Measurements from ENCODE around the gene GALNT6. TPM values are rescaled to one million over a fixed set of nuclear protein-coding genes. Genes with fewer than 3 reads are reported as not detected.
"Not testable (repeated sequence)": the region's sequence is repeated elsewhere in the genome, so short reads cannot be mapped to it uniquely, and the experiment has no call there.

The GALNT6 gene
- total and polyA plus RNA-seq, 11 donors, result 0.08 to 8.0 (median 0.77) TPM

GRCh38 chr12:51320695-51321320 lies 70.4 kb downstream of the GALNT6 start:
- Histone ChIP-seq H3K36me3 (no peaks in the 10 kb centered on the region), H3K27me3 (no peaks in the 10 kb centered on the region), H3K4me3 (peak overlapping the region in 1 of 12 donors; percentile 75), H3K27ac (peak overlapping the region in 1 of 12 donors; percentile 98), H3K9me3 (no peaks in the 10 kb centered on the region), H3K4me1 (peaks cover 0 to 62% (median 0%) of the 10 kb centered on the region in 12 donors)
- 24 to 32% (median 28%) methylated on average over 3 of the region's 3 CpGs for WGBS, 4 donors
- TF ChIP-seq POLR2A (IDR thresholded peaks at IDR 0.05), result no peak
- no peak for TF ChIP-seq CTCF (IDR thresholded peaks at IDR 0.05)
- DNase-seq, result no peak
- intact Hi-C loops (cut with DNase I), result no loop called here
- ATAC-seq, result no peak

- H3K36me3 ChIP-seq, result no peaks in the 10 kb centered on the region
- H3K9me3 ChIP-seq, result no peaks in the 10 kb centered on the region
- peak overlapping the region in 1 of 12 donors; percentile 98 for H3K27ac ChIP-seq
- H3K4me3 ChIP-seq, result no peak overlapping the region
- 75 to 80% (median 78%) methylated on average over 4 of the region's 4 CpGs for WGBS, 4 donors
- ATAC-seq, result no peak
- H3K4me1 ChIP-seq, result peaks cover 0 to 57% (median 0%) of the 10 kb centered on the region in 12 donors
- no peak for DNase-seq
- no peaks in the 10 kb centered on the region for H3K27me3 ChIP-seq
- intact Hi-C loops (cut with DNase I), result no loop called here
- TF ChIP-seq CTCF (IDR thresholded peaks at IDR 0.05), result no peak
- TF ChIP-seq POLR2A (IDR thresholded peaks at IDR 0.05), result no peak
Observed at GRCh38 chr12:51320311-51320694, 70.9 kb downstream of the GALNT6 start.

- TF ChIP-seq CTCF (IDR thresholded peaks at IDR 0.05) (no peak), POLR2A (IDR thresholded peaks at IDR 0.05) (no peak)
- ATAC-seq (peak in 3 of 4 donors; percentile 39 to 70 (median 45)), DNase-seq (no peak)
- peak overlapping the region in 1 of 12 donors; percentile 98 for H3K27ac ChIP-seq
- H3K27me3 ChIP-seq, result no peaks in the 10 kb centered on the region
- H3K9me3 ChIP-seq, result no peaks in the 10 kb centered on the region
- WGBS, 4 donors, result 60 to 76% (median 71%) methylated on average over 3 of the region's 3 CpGs
- peak overlapping the region in 1 of 12 donors; percentile 30 for H3K4me3 ChIP-seq
- intact Hi-C loops (cut with DNase I), result no loop called here
- H3K4me1 ChIP-seq, result peaks cover 0 to 45% (median 0%) of the 10 kb centered on the region in 12 donors
- no peaks in the 10 kb centered on the region for H3K36me3 ChIP-seq
Observed at GRCh38 chr12:51318846-51319599, 72.2 kb downstream of the GALNT6 start.

- ATAC-seq; H3K27me3 ChIP-seq; DNase-seq; intact Hi-C loops (cut with DNase I); H3K36me3 ChIP-seq; H3K9me3 ChIP-seq: not testable (repeated sequence)
- 82 to 90% (median 87%) methylated on average over 8 of the region's 8 CpGs for WGBS, 4 donors
- Histone ChIP-seq H3K4me3 (peak overlapping the region in 1 of 12 donors; percentile 30), H3K4me1 (peaks cover 0 to 44% (median 0%) of the 10 kb centered on the region in 12 donors), H3K27ac (peak overlapping the region in 1 of 12 donors; percentile 98)
Observed at GRCh38 chr12:51318057-51318806, 73.0 kb downstream of the GALNT6 start.

Data from heart left ventricle (tissue), 16 donors.